A549 (cell line): ENCODE measurements around the gene LTK. TPM values are rescaled to one million over a fixed set of nuclear protein-coding genes. Genes with fewer than 3 reads are reported as not detected.

Experiments
- ATAC-seq, 2 experiments: fragments of 200-7000 bp in 1 of 2; fragments of >200 bp in 1 of 2; cut with Nextera tagmentation in 1 of 2; cut with Tn5 transposase in 1 of 2; 3 replicates each; pipeline versions ENCODE4 v1.8.0 to v1.9.1; 2018 to 2020; ENCODE audit warnings: mild to moderate bottlenecking in 1 of 2, moderate library complexity in 1 of 2
- CTCF ChIA-PET: fragments of 300-600 bp; sonication (Branson Sonifier 250); formaldehyde crosslinking; extraction: SDS; loops from one replicate; lab custom pipeline; 2021; ENCODE audit warnings: antibody characterized with exemption, inconsistent platforms; lab: Yijun Ruan, JAX
- POLR2A ChIA-PET: fragments of 350-600 bp; formaldehyde crosslinking; extraction: SDS; loops from one replicate; lab custom pipeline; 2021; ENCODE audit warnings: antibody characterized with exemption, inconsistent platforms; lab: Yijun Ruan, JAX
- DNase-seq, 2 experiments: peaks; one replicate each; pipeline versions ENCODE4 v3.0.0 to v3.0.0-alpha.2; 2011 to 2016; ENCODE audit warnings: low read depth in 1 of 2, low spot score in 1 of 2
- FAIRE-seq: peaks from 2 replicates; lab custom pipeline; 2011; peaks lifted over from hg19 to GRCh38; lab: Jason Lieb, UNC
- H3K27ac ChIP-seq, 2 experiments: fragments of >200 bp; sonication (Bioruptor Twin); formaldehyde crosslinking; 3 replicates each; pipeline ENCODE4 v1.5.1; 2016 to 2017
- H3K4me1 ChIP-seq: fragments of >200 bp; sonication (Bioruptor Twin); formaldehyde crosslinking; 3 replicates; pipeline ENCODE4 v1.6.1; 2016
- H3K4me2 ChIP-seq: fragments of >200 bp; sonication (Bioruptor Twin); formaldehyde crosslinking; 3 replicates; pipeline ENCODE4 v1.6.1; 2016
- H3K4me3 ChIP-seq: fragments of >200 bp; sonication (Bioruptor Twin); formaldehyde crosslinking; 3 replicates; pipeline ENCODE4 v1.5.1; 2016
- H3K9me3 ChIP-seq: fragments of >200 bp; sonication (Bioruptor Twin); formaldehyde crosslinking; 3 replicates; pipeline ENCODE4 v1.6.1; 2016
- BHLHE40 ChIP-seq: IDR thresholded peaks from 2 replicates; pipeline ENCODE4 v1.6.1; 2012; ENCODE audit warnings: low read depth, low read length, inconsistent platforms
- CBX8 ChIP-seq: fragments of 200-600 bp; sonication (generic); IDR thresholded peaks from 2 replicates; pipeline ENCODE4 v1.6.1; 2016
- EP300 ChIP-seq, 2 experiments: fragments of >200 bp; sonication (Bioruptor Twin); formaldehyde crosslinking; IDR thresholded peaks; 2 replicates in 1 of 2; 3 replicates in 1 of 2; pipeline ENCODE4 v1.6.1; 2016 to 2017
- FOSL2 ChIP-seq, 2 experiments: fragments of 450-650 bp in 1 of 2; fragments of >200 bp in 1 of 2; sonication (Bioruptor Twin) in 1 of 2; formaldehyde crosslinking; IDR thresholded peaks; 2 replicates each; pipeline versions ENCODE4 v1.5.0 to v1.6.1; 2016 to 2020; ENCODE audit warnings: mild to moderate bottlenecking in 1 of 2, moderate library complexity in 1 of 2
- GATA3 ChIP-seq: IDR thresholded peaks from 2 replicates; pipeline ENCODE4 v1.6.1; 2012; ENCODE audit warnings: borderline replicate concordance
- HOXA7 ChIP-seq: fragments of 250-450 bp; sonication (Bioruptor Pico); IDR thresholded peaks from 2 replicates; pipeline ENCODE4 v1.5.0; 2020; ENCODE audit warnings: mild to moderate bottlenecking, moderate library complexity
- KDM1A ChIP-seq: fragments of 200-600 bp; sonication (generic); IDR thresholded peaks from 2 replicates; pipeline ENCODE4 v1.6.1; 2016; ENCODE audit warnings: low read depth, mild to moderate bottlenecking
- KDM5A ChIP-seq: fragments of 200-600 bp; sonication (generic); IDR thresholded peaks from 2 replicates; pipeline ENCODE4 v1.6.1; 2016; ENCODE audit warnings: antibody characterized with exemption, mild to moderate bottlenecking
- NPAS2 ChIP-seq: fragments of 250-450 bp; sonication (Bioruptor Pico); IDR thresholded peaks from 2 replicates; pipeline ENCODE4 v1.8.0; 2022; ENCODE audit warnings: mild to moderate bottlenecking, moderate library complexity, borderline replicate concordance
- NR3C1 ChIP-seq: fragments of >200 bp; sonication (Bioruptor Twin); formaldehyde crosslinking; IDR thresholded peaks from 3 replicates; pipeline ENCODE4 v1.6.1; 2017
- REST ChIP-seq: fragments of 200-600 bp; sonication (generic); IDR thresholded peaks from 2 replicates; pipeline ENCODE4 v1.6.1; 2016; ENCODE audit warnings: antibody characterized with exemption, mild to moderate bottlenecking, moderate library complexity
- RNF2 ChIP-seq: fragments of 200-600 bp; sonication (generic); IDR thresholded peaks from 2 replicates; pipeline ENCODE4 v1.6.1; 2016; ENCODE audit warnings: low read depth, mild to moderate bottlenecking, antibody characterized with exemption, moderate library complexity, borderline replicate concordance
- ZFP36 ChIP-seq: fragments of 450-650 bp; IDR thresholded peaks from 2 replicates; pipeline ENCODE4 v1.6.1; 2014; ENCODE audit warnings: borderline replicate concordance; ENCODE audit not compliant: partially characterized antibody
- ZNF302 ChIP-seq: fragments of 250-450 bp; sonication (Bioruptor Pico); IDR thresholded peaks from 2 replicates; pipeline ENCODE4 v1.9.0; 2021; ENCODE audit warnings: inconsistent platforms, mild to moderate bottlenecking, moderate library complexity
- WGBS: methylation state at CpG from one replicate; pipeline ENCODE4 v1.1.6; 2017; ENCODE audit errors: missing lambda C conversion rate; 5-methylcytosine and 5-hydroxymethylcytosine counted together
- polyA plus RNA-seq, 4 experiments: library from polyadenylated mRNA; depleted of rRNA in 3 of 4; stranded (reverse); fragments of >200 nt; fragmentation: RNase III in 1 of 4; extraction: RNeasy Plus Mini Kit Qiagen cat#74134 plus additional on column Dnase treatment in 1 of 4; gene quantifications; 2 replicates in 3 of 4; 3 replicates in 1 of 4; pipeline ENCODE4 v1.2.3, GENCODE V29; 2011 to 2017

LTK gene
- polyA plus RNA-seq, 2 of the 4 experiments (the other 2 are of a cell fraction), result 0.10 to 0.17 TPM

DNA sequence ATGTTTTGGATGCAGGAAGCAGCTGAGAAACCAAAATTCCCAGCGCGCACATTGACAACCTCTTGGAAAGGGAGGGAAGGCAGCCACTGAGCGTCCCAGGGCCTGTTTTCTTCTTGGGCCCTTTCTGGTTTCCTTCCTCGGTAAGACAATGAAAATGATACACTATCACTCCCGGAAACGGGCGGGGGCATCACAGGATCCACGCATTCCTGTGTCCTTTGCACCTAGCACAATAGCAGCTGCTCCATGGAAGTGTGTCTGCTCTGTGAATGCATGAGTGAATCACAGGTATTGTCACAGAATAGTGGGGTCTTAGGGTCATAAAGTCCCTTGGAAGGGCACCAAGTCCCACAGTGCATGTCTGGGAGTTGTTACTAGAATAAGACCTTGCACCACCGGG is 26.2 kb downstream of the LTK start (continued):
- TF ChIP-seq CBX8, result no peak
- TF ChIP-seq RNF2, result no peak

GRCh38 chr15:41486286-41486685 is 27.3 kb downstream of the LTK start:
- ATAC-seq, result no peak
- POLR2A ChIA-PET, result no interaction called here
- H3K4me1 ChIP-seq, result peaks cover 9% of the 10 kb centered on the region; the same call in 2 of the 3 replicates
- H3K4me2 ChIP-seq, result no peak overlapping the region
- H3K9me3 ChIP-seq, result no peaks in the 10 kb centered on the region
- no peak overlapping the region for H3K4me3 ChIP-seq
- 97% methylated on average over 18 of the region's 43 CpGs for WGBS
- no peak for DNase-seq
- TF ChIP-seq KDM1A (no peak), ZNF302 (CRISPR knock-in tag) (no peak), NR3C1 (no peak), GATA3 (no peak), REST (no peak), FOSL2 (IDR thresholded peaks at IDR 0.05) (no peak), FOSL2 (CRISPR knock-in tag; IDR thresholded peaks at IDR 0.05) (no peak)
- TF ChIP-seq, all 56 proteins: peak for 0
- no peak overlapping the region for H3K27ac ChIP-seq
- CTCF ChIA-PET, result no interaction called here
- no peak for FAIRE-seq

DNA sequence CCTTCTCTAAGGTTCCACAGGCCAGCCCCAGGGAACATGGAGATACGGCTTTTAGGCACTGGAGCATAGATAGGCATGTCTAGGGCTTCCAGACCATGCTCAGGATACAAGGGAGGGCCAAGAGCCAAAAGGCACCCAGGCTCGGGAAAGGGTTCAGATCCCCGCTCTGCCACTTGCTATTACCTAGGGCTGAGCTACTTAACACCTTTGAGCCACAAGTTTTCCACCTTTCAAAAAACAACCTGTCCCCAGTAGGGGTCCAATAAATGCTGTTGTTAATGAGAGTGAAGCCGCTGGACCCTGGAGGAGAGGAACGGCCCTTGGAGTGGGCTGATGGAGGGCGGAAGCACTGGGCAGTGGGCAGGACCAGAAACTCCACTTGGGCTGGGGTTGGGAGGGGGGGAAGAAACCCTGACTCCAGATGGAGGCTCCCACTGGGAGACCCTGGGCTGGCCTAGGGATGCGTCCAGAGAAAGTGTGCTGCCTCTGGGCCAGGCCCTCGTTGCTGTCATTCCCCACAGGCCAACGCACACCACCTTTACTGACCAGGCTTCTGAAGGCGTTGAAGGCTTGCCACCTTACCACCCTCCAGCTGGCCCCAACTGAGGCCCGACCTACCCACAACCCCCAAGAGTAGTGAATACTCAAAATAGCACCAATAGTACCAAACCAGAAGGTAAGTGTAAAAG is 28.5 kb downstream of the LTK start:
- WGBS, result 89% methylated on average over 10 of the region's 11 CpGs
- ChIA-PET POLR2A (interaction anchor here (0.5 kb wide), 1 partner anchor 72 kb away, joined by 8 read pairs; no protein-coding TSS in a partner anchor), CTCF (interaction anchor here (0.6 to 2.1 kb wide), 4 partner anchors 9 to 367 kb away, joined by 3 to 9 read pairs (median 4); no protein-coding TSS in a partner anchor)
- no peak for ATAC-seq
- Histone ChIP-seq H3K9me3 (no peaks in the 10 kb centered on the region), H3K27ac (no peak overlapping the region), H3K4me2 (no peak overlapping the region), H3K4me3 (no peak overlapping the region), H3K4me1 (peaks cover 4% of the 10 kb centered on the region; the same call in 1 of the 3 replicates)
- no peak for TF ChIP-seq KDM5A
- TF ChIP-seq BHLHE40, result no peak
- no peak for TF ChIP-seq HOXA7 (CRISPR knock-in tag)
- no peak for TF ChIP-seq NPAS2 (CRISPR knock-in tag)
- no peak for TF ChIP-seq ZFP36
- TF ChIP-seq EP300 (IDR thresholded peaks at IDR 0.05), result no peak
- no peak for TF ChIP-seq REST
- no peak for DNase-seq
- no peak for FAIRE-seq
